Transverse colon (tissue), 4 donors: Measurements from ENCODE around the gene PDIA4. TPM values are rescaled to one million over a fixed set of nuclear protein-coding genes. Genes with fewer than 3 reads are reported as not detected.
"Not testable (repeated sequence)": the region's sequence is repeated elsewhere in the genome, so short reads cannot be mapped to it uniquely, and the experiment has no call there.

Experiments
- DNase-seq: peaks from one replicate; pipeline ENCODE4 v3.0.0-alpha.2; 2019
- H3K27ac ChIP-seq, 4 donors: fragments of 200-600 bp; sonication (generic); 2 replicates each; pipeline ENCODE4 v1.5.1; 2016 to 2018; ENCODE audit warnings: inconsistent platforms in 4 of 4
- H3K27me3 ChIP-seq: fragments of 200-600 bp; sonication (generic); 2 replicates; pipeline ENCODE4 v1.5.1; 2017; ENCODE audit warnings: inconsistent platforms
- H3K36me3 ChIP-seq, 4 donors: fragments of 200-600 bp; sonication (generic); 2 replicates each; pipeline ENCODE4 v1.5.1; 2017 to 2019; ENCODE audit warnings: inconsistent platforms in 4 of 4
- H3K4me1 ChIP-seq, 4 donors: fragments of 200-600 bp; sonication (generic); 2 replicates each; pipeline ENCODE4 v1.5.1; 2017 to 2020; ENCODE audit warnings: inconsistent platforms in 4 of 4
- H3K4me3 ChIP-seq, 4 donors: fragments of 200-600 bp; sonication (generic); 1 replicate in 1 of 4; 2 replicates in 3 of 4; pipeline versions ENCODE4 v1.5.1 to v1.6.1; 2017 to 2019; ENCODE audit warnings: inconsistent platforms in 4 of 4
- H3K9me3 ChIP-seq, 2 donors: fragments of 200-600 bp; sonication (generic); 2 replicates each; pipeline ENCODE4 v1.5.1; 2017 to 2019; ENCODE audit warnings: inconsistent platforms in 2 of 2
- EP300 ChIP-seq: sonication (generic); formaldehyde crosslinking; IDR thresholded peaks from one replicate; pipeline ENCODE4 v1.6.1; 2017; ENCODE audit warnings: antibody characterized with exemption, low read depth
- POLR2A ChIP-seq: fragments of 450-650 bp; IDR thresholded peaks from one replicate; pipeline ENCODE4 v1.6.1; 2016; ENCODE audit warnings: antibody characterized with exemption, mild to moderate bottlenecking, moderate library complexity
- POLR2AphosphoS5 ChIP-seq, 3 donors: sonication (generic); formaldehyde crosslinking; IDR thresholded peaks; one replicate each; pipeline ENCODE4 v1.6.1; 2016; ENCODE audit warnings: antibody characterized with exemption in 3 of 3
- WGBS, 2 donors: methylation state at CpG; one replicate each; pipeline ENCODE4 v1.1.5; 2018; ENCODE audit warnings: low coverage in 1 of 2; 5-methylcytosine and 5-hydroxymethylcytosine counted together
- in situ Hi-C, 4 donors: fragments of 200-750 bp; cut with MboI; loops; one replicate each; pipeline versions ENCODE4 v1.15.0 to v1.15.1; 2017; ENCODE audit warnings: low sequenced_read_pairs in 3 of 4, low pct_ligation_motif_present in 1 of 4, low pct_unique_long_range_greater_than_20kb in 1 of 4
- intact Hi-C: fragments of 100-400 bp; cut with DNase I; formaldehyde crosslinking; loops from one replicate; pipeline ENCODE4 v1.15.1; 2023; ENCODE audit warnings: low total_unique reads
- total RNA-seq, 4 donors: library from RNA; depleted of rRNA; stranded (reverse); fragments of >200 nt; gene quantifications; one replicate each; pipeline ENCODE4 v1.1.0, GENCODE V29; 2016
- TF ChIP-seq, protein P1 (sequence below), 5 experiments: fragments of 200-600 bp in 3 of 5; fragments of 450-650 bp in 2 of 5; sonication (generic) in 3 of 5; IDR thresholded peaks; 1 replicate in 2 of 5; 2 replicates in 3 of 5; pipeline ENCODE4 v1.5.1; 2016 to 2017; ENCODE audit warnings: antibody characterized with exemption in 5 of 5, inconsistent platforms in 3 of 5, mild to moderate bottlenecking in 2 of 5, moderate library complexity in 1 of 5

PDIA4 gene
- total RNA-seq, 4 donors from 2014 or later: 44.5 to 79.5 (median 74.7) TPM

DNA sequence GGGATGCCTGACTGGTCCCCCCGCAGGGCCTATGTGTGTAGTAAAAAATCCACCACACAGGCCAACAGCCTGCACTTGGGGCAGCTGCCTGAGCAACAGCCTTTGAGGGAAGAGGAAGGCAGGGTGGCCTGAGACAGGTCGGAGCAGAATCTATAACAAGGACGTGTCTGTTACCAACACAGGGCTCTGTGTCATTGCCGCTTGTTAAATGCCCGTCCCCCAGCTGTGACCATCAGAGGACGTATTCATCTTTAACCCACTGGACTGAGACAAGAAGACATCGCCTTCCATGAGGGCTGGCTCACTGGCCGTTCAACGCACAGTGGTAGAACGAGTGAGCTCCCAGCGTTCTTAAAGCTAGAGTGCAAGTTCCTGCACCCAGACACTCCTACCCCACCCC lies 7.8 kb downstream of the PDIA4 start:
- no peaks in the 10 kb centered on the region for H3K27me3 ChIP-seq
- H3K4me1 ChIP-seq: no peaks in the 10 kb centered on the region
- WGBS, 2 donors: 88 to 90% methylated on average over 1 to 11 of the region's 11 CpGs
- no peak overlapping the region for H3K4me3 ChIP-seq
- peaks cover 0 to 24% (median 7%) of the 10 kb centered on the region in 4 donors for H3K36me3 ChIP-seq
- TF ChIP-seq POLR2AphosphoS5 (IDR thresholded peaks at IDR 0.05): no peak
- TF ChIP-seq EP300: no peak
- TF ChIP-seq, protein P1, sequence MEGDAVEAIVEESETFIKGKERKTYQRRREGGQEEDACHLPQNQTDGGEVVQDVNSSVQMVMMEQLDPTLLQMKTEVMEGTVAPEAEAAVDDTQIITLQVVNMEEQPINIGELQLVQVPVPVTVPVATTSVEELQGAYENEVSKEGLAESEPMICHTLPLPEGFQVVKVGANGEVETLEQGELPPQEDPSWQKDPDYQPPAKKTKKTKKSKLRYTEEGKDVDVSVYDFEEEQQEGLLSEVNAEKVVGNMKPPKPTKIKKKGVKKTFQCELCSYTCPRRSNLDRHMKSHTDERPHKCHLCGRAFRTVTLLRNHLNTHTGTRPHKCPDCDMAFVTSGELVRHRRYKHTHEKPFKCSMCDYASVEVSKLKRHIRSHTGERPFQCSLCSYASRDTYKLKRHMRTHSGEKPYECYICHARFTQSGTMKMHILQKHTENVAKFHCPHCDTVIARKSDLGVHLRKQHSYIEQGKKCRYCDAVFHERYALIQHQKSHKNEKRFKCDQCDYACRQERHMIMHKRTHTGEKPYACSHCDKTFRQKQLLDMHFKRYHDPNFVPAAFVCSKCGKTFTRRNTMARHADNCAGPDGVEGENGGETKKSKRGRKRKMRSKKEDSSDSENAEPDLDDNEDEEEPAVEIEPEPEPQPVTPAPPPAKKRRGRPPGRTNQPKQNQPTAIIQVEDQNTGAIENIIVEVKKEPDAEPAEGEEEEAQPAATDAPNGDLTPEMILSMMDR (IDR thresholded peaks at IDR 0.05): no peak
- TF ChIP-seq POLR2A: no peak
- H3K27ac ChIP-seq: no peak overlapping the region
- intact Hi-C loops: loop anchor here (10.0 kb wide), 1 partner anchor 694 kb away; a partner anchor contains a TSS
- in situ Hi-C loops: no loop called here
- DNase-seq: no peak
- H3K9me3 ChIP-seq: no peaks in the 10 kb centered on the region

DNA sequence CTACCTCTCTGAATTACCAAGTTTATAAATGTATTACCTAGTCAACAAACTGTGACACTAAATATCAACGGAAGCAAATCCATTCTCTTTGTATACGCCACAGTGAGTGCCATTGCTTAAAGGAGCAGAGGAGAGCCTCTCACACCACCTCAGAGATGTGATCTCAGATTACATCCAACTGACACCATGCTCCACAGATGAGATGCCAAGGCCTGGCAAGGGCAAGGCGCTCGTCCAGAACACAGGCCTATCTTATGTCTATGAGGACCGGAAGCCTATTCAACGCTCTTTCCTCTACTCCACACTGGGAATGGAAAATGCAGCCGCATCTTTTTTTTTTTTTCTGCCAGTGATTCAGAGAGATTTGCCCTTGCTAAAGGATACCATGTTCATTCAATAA lies 11.4 kb downstream of the PDIA4 start:
- no peaks in the 10 kb centered on the region for H3K27me3 ChIP-seq
- no peak for DNase-seq
- no peak overlapping the region for H3K4me3 ChIP-seq
- intact Hi-C loops (no loop called here), in situ Hi-C loops (no loop called here)
- H3K9me3 ChIP-seq: no peaks in the 10 kb centered on the region
- no peak overlapping the region for H3K27ac ChIP-seq
- no peak for TF ChIP-seq POLR2AphosphoS5 (IDR thresholded peaks at IDR 0.05)
- TF ChIP-seq POLR2A: no peak
- TF ChIP-seq, protein P1 (IDR thresholded peaks at IDR 0.05): no peak
- no peak for TF ChIP-seq EP300
- WGBS, 2 donors: 81 to 97% methylated on average over 4 to 7 of the region's 7 CpGs
- H3K4me1 ChIP-seq: no peaks in the 10 kb centered on the region
- H3K36me3 ChIP-seq: peaks cover 0 to 38% (median 20%) of the 10 kb centered on the region in 4 donors

DNA sequence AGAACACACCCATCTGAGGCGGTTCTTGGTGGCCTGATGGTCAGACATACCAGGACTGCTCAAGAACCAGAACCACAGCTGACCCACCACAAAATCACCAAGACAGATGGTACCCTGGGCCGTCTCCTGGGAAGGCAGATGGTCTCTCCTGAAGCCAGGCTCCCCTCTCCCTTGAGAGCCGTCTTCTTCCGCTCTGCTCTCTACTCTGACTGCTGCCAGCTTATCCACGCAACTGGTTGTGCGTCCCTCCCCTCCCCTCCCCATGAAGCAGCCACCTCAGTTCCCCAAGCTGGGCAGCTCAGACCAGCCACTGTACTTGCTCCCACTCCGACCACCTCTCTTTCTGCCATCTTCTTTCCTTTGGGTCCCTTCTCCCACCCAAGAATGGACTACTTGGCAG lies 14.0 kb downstream of the PDIA4 start:
- Histone ChIP-seq H3K4me3 (no peak overlapping the region), H3K9me3 (no peaks in the 10 kb centered on the region), H3K27ac (no peak overlapping the region), H3K27me3 (no peaks in the 10 kb centered on the region), H3K4me1 (no peaks in the 10 kb centered on the region), H3K36me3 (peaks cover 0 to 44% (median 18%) of the 10 kb centered on the region in 4 donors)
- 83 to 92% methylated on average over 4 to 7 of the region's 7 CpGs for WGBS, 2 donors
- in situ Hi-C loops (no loop called here), intact Hi-C loops (loop anchor here (5.0 kb wide), 1 partner anchor 1868 kb away; no protein-coding TSS in a partner anchor)
- TF ChIP-seq, protein P1 (IDR thresholded peaks at IDR 0.05): no peak
- TF ChIP-seq POLR2A: no peak
- no peak for DNase-seq

DNA sequence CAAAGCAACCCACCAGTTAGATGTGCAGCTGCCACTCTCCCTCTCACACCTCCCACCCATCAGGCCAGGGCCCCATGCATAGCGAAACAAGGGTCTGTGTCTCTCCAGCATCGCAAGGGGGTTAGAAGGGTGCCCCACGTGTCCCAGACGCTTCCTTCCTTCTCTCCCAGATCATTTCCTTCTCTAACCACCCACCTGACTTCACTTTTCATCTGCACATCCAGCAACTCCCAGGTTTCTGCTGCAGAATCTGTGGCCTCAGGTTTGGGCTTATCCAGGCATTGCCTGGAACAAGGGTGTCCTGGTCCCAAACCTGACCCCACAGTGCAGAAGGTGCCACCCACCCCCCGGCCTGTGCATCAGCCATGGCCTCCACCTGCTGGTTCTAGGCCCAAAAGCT lies 14.4 kb downstream of the PDIA4 start:
- Histone ChIP-seq H3K27me3 (no peaks in the 10 kb centered on the region), H3K4me1 (no peaks in the 10 kb centered on the region), H3K4me3 (no peak overlapping the region), H3K27ac (no peak overlapping the region), H3K36me3 (peaks cover 0 to 40% (median 18%) of the 10 kb centered on the region in 4 donors), H3K9me3 (no peaks in the 10 kb centered on the region)
- no peak for DNase-seq
- intact Hi-C loops (loop anchor here (5.0 kb wide), 1 partner anchor 1868 kb away; no protein-coding TSS in a partner anchor), in situ Hi-C loops (no loop called here)
- WGBS, 2 donors: 85 to 91% methylated on average over 4 to 5 of the region's 5 CpGs
- TF ChIP-seq EP300: no peak
- TF ChIP-seq, protein P1 (IDR thresholded peaks at IDR 0.05): no peak
- no peak for TF ChIP-seq POLR2AphosphoS5 (IDR thresholded peaks at IDR 0.05)
- TF ChIP-seq POLR2A: no peak

DNA sequence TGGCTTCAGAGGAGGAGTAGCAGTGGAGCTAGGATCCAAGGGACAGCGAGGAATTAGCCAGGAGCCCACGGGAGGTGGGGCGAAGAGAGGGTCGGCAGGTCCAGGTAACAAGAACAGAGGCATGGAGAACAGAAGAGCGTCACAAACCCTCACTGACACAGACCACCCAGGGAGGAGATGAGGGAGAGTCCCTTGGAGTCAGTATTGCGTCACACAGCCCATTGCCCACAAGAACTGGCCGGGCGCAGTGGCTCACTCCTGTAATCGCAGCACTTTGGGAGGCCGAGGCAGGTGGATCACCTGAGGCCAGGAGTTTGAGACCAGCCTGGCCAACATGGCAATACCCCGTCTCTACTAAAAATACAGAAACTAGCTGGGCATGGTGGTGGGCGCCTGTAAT lies 15.6 kb downstream of the PDIA4 start:
- H3K4me1 ChIP-seq, H3K27ac ChIP-seq, in situ Hi-C loops, H3K4me3 ChIP-seq, DNase-seq, H3K27me3 ChIP-seq, H3K9me3 ChIP-seq: not testable (repeated sequence)
- WGBS, 2 donors: 85 to 100% methylated on average over 4 to 12 of the region's 12 CpGs
- intact Hi-C loops: loop anchor here (5.0 kb wide), 1 partner anchor 1870 kb away; no protein-coding TSS in a partner anchor
- peaks cover 0 to 43% (median 20%) of the 10 kb centered on the region in 4 donors for H3K36me3 ChIP-seq
